GM21825 (cell line): ENCODE results near the gene DIP2A.
"Not testable (repeated sequence)": the region's sequence is repeated elsewhere in the genome, so short reads cannot be mapped to it uniquely, and the experiment has no call there.

Experiments
- ATAC-seq: cut with Tn5 transposase; IDR thresholded peaks from one replicate; pipeline ENCODE4 v1.9.1; 2021; ENCODE audit warnings: mild to moderate bottlenecking, moderate library complexity; ENCODE audit not compliant: unreplicated experiment

The DIP2A gene

GRCh38 chr21:46553993-46554392 is 95.3 kb downstream of the DIP2A start:
- no peak for ATAC-seq

- no peak for ATAC-seq
These were observed 95.9 kb downstream of the DIP2A start for GRCh38 chr21:46554431-46555224.

DNA sequence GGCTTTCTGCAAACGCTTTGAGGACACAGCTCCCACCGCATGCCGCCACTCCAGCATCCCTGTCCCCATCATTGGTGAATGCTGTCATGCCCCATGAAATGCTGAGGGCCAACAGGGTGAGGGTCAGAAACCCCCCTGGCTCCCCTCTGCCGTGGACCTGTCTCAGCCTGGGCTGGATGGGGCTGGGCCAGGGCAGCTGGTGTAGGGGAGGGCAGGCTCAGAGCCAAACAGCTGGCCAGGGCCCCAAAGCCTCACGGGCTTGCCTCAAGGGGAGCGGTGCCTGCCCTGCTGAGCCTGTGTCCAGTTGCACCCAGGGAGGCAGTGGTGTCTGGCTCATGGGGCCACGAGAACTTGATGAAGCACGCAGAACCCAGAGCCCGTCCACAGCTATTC is 96.5 kb downstream of the DIP2A start:
- no peak for ATAC-seq

DNA sequence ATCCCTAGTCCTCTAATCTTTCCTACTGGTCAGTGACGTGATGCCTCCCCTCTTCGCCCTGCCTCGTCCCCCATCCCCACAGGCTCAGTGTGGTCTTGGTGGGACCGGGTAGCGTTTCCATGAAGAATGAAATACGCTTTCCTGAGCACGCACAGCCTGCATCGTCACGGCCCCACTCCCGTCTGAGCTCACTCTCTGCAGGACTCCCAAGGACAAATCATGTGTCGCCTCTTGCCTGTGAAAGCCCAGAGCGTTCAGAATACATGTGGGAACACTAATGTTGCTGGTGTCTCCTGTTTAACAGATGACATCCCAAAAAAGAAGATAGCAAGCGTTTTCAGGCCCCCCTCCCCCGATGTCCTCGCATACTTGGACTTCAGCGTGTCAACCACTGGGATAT is 97.0 kb downstream of the DIP2A start:
- ATAC-seq = no peak

GRCh38 chr21:46556802-46557201 is 98.1 kb downstream of the DIP2A start:
- no peak for ATAC-seq

DNA sequence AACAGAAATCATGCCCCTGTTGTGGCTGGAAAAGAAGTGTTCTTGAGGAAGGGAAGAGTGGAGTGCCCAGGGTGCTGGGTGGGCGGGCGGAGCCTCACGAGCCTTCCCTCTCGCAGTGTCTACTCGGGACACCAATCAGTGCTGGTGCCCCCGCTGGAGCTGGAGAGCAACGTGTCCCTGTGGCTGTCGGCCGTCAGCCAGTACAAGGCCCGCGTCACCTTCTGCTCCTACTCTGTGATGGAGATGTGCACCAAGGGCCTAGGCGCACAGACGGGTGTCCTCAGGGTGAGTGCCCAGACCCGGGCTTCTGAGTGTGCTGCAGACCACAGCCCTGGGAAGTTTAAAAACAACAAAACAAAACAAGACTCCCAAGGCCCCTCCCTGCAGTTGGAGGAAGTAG is 98.8 kb downstream of the DIP2A start:
- ATAC-seq = no peak

DNA sequence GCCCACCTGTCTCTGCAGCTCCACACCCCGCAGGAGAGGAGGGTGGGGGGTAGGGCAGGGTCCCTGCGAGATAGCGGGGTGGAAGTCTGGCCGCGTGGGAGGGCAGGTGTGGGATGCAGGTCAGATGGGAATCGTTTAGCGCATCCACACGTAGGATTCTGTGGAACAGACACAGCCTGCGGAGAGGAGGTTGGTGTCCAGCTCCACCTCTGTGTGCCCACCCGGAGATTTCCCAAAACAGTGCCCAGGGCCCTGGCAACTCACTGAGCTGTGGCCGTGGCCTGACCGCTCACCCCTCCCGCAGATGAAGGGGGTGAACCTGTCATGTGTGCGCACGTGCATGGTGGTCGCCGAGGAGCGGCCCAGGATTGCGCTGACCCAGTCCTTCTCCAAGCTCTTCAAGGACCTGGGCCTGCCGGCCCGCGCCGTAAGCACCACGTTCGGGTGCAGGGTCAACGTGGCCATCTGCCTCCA is 99.3 kb downstream of the DIP2A start:
- no peak for ATAC-seq

GRCh38 chr21:46559291-46559983 is 100.7 kb downstream of the DIP2A start:
- no peak for ATAC-seq

GRCh38 chr21:46560568-46561444 is 102.1 kb downstream of the DIP2A start:
- ATAC-seq = no peak

DNA sequence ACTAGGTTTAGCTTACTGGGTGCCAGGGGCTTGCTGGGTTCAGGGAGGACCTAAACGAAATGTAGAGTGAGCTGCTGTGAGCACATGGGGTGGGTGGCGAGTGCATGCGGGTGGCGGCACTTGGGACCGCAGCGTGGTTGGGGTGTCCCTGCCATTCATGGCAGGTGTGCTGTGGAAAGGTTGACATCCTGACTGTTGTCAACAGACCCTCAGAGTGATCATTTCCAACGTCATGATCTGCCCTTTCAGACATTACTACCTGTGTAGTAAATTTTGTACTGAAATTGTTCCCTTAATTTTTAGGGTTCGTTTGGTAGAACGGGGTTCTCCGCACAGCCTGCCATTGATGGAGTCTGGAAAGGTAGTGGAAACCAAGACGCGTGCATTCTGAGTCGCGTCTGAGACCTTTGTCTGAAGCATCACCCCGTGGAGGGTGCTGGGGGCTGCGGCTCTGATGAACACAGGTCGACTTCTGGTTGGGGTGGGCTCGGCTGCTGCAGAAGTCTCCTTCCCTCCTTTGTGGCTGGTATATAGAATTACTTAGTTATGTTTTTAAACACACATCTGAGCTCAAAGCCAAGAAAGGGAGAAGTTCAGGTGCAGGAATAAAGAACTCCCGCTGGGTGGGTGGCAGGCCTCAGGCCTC is 102.9 kb downstream of the DIP2A start:
- ATAC-seq = no peak

- ATAC-seq = no peak
These were observed 103.8 kb downstream of the DIP2A start for GRCh38 chr21:46562472-46562871.

DNA sequence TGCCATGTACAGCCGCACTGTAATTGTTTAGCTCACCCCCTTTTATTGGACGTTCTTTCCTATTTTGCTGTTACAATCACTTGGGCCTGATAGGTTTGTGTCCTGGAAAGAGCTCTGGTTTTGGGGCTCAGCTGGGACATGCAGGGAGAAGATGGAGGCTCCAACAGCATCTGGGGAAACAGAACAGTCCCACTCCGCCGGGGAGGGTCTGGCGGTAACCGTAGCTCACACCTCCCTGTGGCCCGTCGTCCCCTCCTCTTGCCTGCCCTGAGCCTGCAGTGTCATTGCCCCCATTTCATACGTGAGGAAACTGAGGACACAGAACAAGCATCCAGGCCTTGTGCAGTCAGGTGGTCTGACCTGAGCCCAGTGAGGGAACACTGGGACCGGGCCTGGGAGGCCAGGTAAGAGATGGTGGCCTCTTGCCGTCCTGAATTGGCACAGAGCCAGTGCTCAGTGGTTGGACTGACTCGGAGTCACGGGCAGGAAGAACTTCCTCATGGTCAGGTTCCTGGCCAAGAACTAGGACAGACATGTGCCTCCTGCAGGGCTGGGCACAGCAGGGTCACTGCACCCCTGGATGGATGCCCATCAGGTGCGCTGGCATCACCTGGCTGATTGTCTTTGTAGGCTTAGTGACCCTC is 104.4 kb downstream of the DIP2A start:
- no peak for ATAC-seq

DNA sequence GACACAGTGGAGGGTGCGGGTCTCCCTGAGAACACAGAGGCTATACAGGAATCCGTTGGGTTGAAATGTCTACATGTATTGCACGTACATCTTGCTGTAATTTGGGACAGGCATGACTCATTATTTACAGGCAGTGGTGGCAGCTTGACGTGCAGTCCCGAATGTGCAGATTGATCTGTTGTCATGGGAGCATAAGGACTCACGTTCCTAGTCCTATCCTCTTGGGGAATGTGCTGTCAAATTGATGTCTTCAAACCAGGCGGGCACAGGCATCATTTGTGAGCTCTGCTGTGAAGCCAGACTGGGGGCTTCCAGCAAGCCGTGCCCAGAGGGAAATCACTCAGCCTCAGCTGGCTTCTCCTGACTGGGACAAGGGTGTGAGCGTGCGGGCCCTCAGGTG is 105.7 kb downstream of the DIP2A start:
- ATAC-seq = no peak

DNA sequence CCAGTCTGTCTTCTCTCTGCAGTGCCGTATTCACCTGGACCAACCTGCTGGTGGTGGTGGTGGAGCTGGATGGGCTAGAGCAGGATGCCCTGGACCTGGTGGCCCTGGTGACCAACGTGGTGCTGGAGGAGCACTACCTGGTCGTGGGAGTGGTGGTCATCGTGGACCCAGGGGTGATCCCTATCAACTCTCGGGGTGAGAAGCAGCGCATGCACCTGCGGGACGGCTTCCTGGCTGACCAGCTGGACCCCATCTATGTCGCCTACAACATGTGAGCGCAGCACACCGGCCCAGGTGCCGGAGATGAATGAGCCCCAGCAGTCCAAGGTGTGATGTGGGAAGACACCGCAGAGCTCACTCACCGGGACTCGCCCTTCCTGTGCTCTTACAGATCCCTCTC is 108.7 kb downstream of the DIP2A start:
- no peak for ATAC-seq

- no peak for ATAC-seq
These were observed 109.9 kb downstream of the DIP2A start for GRCh38 chr21:46568562-46568961.

- ATAC-seq = no peak
These were observed 110.4 kb downstream of the DIP2A start for GRCh38 chr21:46569081-46569480.

DNA sequence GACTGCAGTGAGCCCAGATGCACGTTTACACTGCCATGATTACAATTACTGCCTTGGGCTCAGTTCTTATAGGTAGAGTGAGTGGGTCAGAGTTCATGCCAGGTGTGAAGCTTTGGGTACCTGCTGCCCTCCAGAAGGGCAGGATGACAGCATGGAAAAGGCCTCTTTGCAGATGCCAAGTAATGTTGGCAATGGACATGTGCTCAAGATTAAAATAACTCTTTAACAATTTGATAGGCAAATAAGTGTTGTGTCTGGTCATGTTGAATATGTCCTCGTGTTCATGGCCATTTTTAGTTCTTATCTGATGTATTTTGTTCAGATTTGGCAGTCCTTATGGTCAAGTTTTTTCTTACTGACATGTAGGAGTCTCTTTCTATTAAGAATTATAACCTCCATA is 111.4 kb downstream of the DIP2A start:
- ATAC-seq = no peak

DNA sequence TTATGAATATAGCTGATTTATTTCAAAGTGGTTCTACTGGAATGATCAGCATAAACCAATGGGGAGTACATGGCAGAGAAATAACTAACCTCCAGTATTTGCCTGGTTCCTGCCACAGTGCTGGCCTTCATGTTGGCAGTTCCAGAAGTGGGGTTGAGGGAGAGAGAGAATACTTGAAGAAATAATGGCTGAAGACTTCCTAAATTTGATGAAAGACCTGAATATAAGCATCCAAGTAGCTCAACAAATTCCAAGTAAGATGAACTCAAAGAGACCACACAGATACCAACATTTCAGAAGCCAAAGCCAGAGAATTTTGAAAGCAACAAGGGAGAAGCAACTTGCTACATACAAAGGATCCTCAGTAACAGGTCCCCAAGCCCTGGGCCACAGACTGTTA is 111.9 kb downstream of the DIP2A start:
- ATAC-seq = no peak

DNA sequence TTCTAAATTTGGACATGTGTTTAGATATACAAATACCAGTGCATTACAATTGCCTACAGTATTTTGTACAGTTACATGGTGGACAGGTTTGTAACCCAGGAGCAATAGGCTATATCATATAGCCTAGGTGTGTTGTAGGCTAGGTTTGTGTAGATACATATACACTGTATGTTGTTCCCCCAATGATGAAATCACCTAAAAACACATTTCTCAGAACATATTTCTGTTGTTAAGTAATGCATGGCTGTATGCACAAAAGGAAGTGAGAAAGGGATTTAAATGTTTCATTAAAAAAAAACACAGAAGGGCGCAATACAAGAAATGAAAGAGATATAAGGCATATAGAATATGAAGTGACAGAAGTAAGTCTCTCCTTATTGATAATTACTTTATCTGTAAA is 114.2 kb downstream of the DIP2A start:
- ATAC-seq = no peak

GRCh38 chr21:46577786-46578185 is 119.1 kb downstream of the DIP2A start:
- ATAC-seq = not testable (repeated sequence)
